Calu3 (cell line): Measurements from ENCODE around the gene GREB1L. TPM values are rescaled to one million over a fixed set of nuclear protein-coding genes. Genes with fewer than 3 reads are reported as not detected.
A peak's percentile ranks its signal among the peaks of the same experiment; 100 is the strongest.

Experiments used
- BruUV-seq: library from RNA; stranded (reverse); fragments of 400-500 nt; replicated peaks from 2 replicates; lab custom pipeline; 2021; lab: Mats Ljungman, UMichigan
- CTCF ChIA-PET: fragments of 300-600 bp; sonication (Branson Sonifier 250); formaldehyde crosslinking; loops from one replicate; lab custom pipeline; 2022; ENCODE audit warnings: antibody characterized with exemption; lab: Charles Lee
- DNase-seq: peaks from one replicate; pipeline ENCODE4 v3.0.0; 2022
- H3K27ac Mint-ChIP-seq: one replicate; pipeline ENCODE4 v1.8.0; 2022; ENCODE audit warnings: mixed read lengths; ENCODE audit not compliant: unreplicated experiment
- H3K27me3 Mint-ChIP-seq: one replicate; pipeline ENCODE4 v1.8.0; 2022; ENCODE audit warnings: mixed read lengths; ENCODE audit not compliant: unreplicated experiment
- H3K36me3 Mint-ChIP-seq: one replicate; pipeline ENCODE4 v1.8.0; 2022; ENCODE audit warnings: mild to moderate bottlenecking, moderate library complexity, mixed read lengths; ENCODE audit not compliant: insufficient read depth, unreplicated experiment
- H3K4me1 Mint-ChIP-seq: one replicate; pipeline ENCODE4 v1.8.0; 2022; ENCODE audit warnings: mild to moderate bottlenecking, low read depth, mixed read lengths; ENCODE audit not compliant: unreplicated experiment
- H3K4me3 Mint-ChIP-seq: one replicate; pipeline ENCODE4 v1.8.0; 2022; ENCODE audit warnings: mild to moderate bottlenecking, low read depth, moderate library complexity, mixed read lengths; ENCODE audit not compliant: unreplicated experiment
- H3K9me3 Mint-ChIP-seq: one replicate; pipeline ENCODE4 v1.8.0; 2022; ENCODE audit warnings: low read depth, mixed read lengths; ENCODE audit not compliant: unreplicated experiment
- CTCF ChIP-seq: fragments of 200-600 bp; IDR thresholded peaks from one replicate; pipeline ENCODE4 v1.8.0; 2022; ENCODE audit warnings: antibody characterized with exemption; ENCODE audit not compliant: unreplicated experiment
- intact Hi-C: fragments of 100-400 bp; cut with micrococcal nuclease; formaldehyde crosslinking; loops from one replicate; pipeline ENCODE4 v1.10.0; 2022; ENCODE audit not compliant: unreplicated experiment
- total RNA-seq: library from RNA; stranded (reverse); gene quantifications from 2 replicates; pipeline ENCODE4 v1.2.3, GENCODE V29; 2022

Gene GREB1L
- total RNA-seq, 1 experiment from 2014 or later = 3.8 TPM

- Mint-ChIP-seq H3K27ac (no peak overlapping the region), H3K36me3 (no peaks in the 10 kb centered on the region), H3K4me1 (no peaks in the 10 kb centered on the region), H3K9me3 (no peaks in the 10 kb centered on the region), H3K4me3 (no peak overlapping the region), H3K27me3 (no peaks in the 10 kb centered on the region)
- CTCF ChIA-PET = no interaction called here
- no peak for DNase-seq
- TF ChIP-seq CTCF = no peak
- intact Hi-C loops = no loop called here
- no TSS peak for BruUV-seq
Measured at GRCh38 chr18:21404426-21404825, 162.4 kb downstream of the GREB1L start.

- Mint-ChIP-seq H3K9me3 (no peaks in the 10 kb centered on the region), H3K4me1 (no peaks in the 10 kb centered on the region), H3K27ac (no peak overlapping the region), H3K27me3 (no peaks in the 10 kb centered on the region), H3K4me3 (no peak overlapping the region), H3K36me3 (no peaks in the 10 kb centered on the region)
- CTCF ChIA-PET = interaction anchor here (0.6 kb wide), 1 partner anchor 191 kb away, joined by 3 read pairs; no protein-coding TSS in a partner anchor
- no peak for DNase-seq
- intact Hi-C loops = no loop called here
- no peak for TF ChIP-seq CTCF
- no TSS peak for BruUV-seq
Measured at GRCh38 chr18:21406116-21406515, 164.1 kb downstream of the GREB1L start.

GRCh38 chr18:21408681-21409080 is 166.6 kb downstream of the GREB1L start:
- Mint-ChIP-seq H3K4me1 (no peaks in the 10 kb centered on the region), H3K9me3 (no peaks in the 10 kb centered on the region), H3K36me3 (no peaks in the 10 kb centered on the region), H3K4me3 (no peak overlapping the region), H3K27ac (no peak overlapping the region), H3K27me3 (no peaks in the 10 kb centered on the region)
- BruUV-seq = no TSS peak
- intact Hi-C loops = no loop called here
- TF ChIP-seq CTCF = no peak
- CTCF ChIA-PET = no interaction called here
- DNase-seq = no peak

GRCh38 chr18:21433436-21433835 is 191.4 kb downstream of the GREB1L start:
- Mint-ChIP-seq H3K4me3 (no peak overlapping the region), H3K27me3 (no peaks in the 10 kb centered on the region), H3K36me3 (no peaks in the 10 kb centered on the region), H3K27ac (peak overlapping the region; percentile 35), H3K4me1 (no peaks in the 10 kb centered on the region), H3K9me3 (no peaks in the 10 kb centered on the region)
- CTCF ChIA-PET = interaction anchor here (1.0 to 1.1 kb wide), 2 partner anchors 191 to 456 kb away, joined by 3 read pairs; partner anchors contain the start of gene GREB1L
- no peak for DNase-seq
- no peak for TF ChIP-seq CTCF
- no TSS peak for BruUV-seq
- intact Hi-C loops = no loop called here
